ENCODE data around the gene IL1RN.

DNA sequence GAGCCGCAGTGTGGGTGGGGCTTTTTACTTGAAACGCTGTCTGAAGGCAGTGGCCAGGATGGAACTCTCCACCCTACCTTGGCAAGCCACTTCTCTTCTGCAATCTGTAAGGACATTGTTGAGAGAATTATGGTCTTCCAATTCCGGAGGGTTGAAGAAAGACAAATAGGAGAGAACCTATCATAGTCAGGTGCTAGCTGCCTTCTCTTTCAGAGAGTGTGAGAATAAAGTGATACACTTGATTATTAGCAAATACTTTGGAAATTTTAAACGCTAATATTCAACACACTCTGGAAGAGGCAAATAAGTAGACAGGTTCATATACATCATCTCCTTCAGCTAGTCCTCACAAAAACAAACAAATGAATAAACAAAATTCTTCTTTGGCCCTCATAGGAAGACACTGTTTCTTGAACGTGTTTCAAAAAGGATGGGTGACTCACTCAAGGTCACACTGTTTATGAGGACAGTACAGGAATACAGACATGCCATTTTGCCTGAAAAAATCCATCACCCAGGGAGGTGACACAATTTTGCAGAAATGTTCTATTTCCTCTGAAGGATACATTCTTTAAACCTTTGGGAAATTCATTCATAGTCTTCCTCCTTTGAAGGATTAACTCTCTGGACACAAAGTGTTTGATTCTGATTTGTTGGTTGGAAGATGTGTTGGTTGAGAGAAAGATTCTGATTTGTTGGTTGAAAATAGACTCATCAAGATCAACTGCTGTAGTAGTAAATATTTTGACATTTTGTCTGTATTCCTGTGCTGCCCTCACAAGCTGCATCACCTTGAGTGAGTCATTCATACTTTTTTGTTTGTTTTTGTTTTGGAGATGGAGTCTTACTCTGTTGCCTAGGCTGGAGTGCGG lies 2.2 kb upstream of the IL1RN start:
- no peak for TF ChIP-seq EZH2 (optimal IDR thresholded peaks at IDR 0.05; ENCODE audit: low read depth, low read length)
- TF ChIP-seq, protein P1, sequence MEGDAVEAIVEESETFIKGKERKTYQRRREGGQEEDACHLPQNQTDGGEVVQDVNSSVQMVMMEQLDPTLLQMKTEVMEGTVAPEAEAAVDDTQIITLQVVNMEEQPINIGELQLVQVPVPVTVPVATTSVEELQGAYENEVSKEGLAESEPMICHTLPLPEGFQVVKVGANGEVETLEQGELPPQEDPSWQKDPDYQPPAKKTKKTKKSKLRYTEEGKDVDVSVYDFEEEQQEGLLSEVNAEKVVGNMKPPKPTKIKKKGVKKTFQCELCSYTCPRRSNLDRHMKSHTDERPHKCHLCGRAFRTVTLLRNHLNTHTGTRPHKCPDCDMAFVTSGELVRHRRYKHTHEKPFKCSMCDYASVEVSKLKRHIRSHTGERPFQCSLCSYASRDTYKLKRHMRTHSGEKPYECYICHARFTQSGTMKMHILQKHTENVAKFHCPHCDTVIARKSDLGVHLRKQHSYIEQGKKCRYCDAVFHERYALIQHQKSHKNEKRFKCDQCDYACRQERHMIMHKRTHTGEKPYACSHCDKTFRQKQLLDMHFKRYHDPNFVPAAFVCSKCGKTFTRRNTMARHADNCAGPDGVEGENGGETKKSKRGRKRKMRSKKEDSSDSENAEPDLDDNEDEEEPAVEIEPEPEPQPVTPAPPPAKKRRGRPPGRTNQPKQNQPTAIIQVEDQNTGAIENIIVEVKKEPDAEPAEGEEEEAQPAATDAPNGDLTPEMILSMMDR (IDR thresholded peaks at IDR 0.05; ENCODE audit: low read length): no peak
- no peak for TF ChIP-seq EZH2phosphoT487 (IDR thresholded peaks at IDR 0.05; ENCODE audit: low read length)
